Measurements from ENCODE around the gene FADS3.

Gene FADS3

GRCh38 chr11:61891331-61892084, at the start of gene FADS3:
Gene FADS3 (minus strand): TSS chr11:61891545. CDS start chr11:61891381, 164 bp downstream.
- DNase-seq: peak; percentile 80

GRCh38 chr11:61940466-61940865, 49.1 kb upstream of the FADS3 start:
- no peak for DNase-seq

- DNase-seq: no peak
Measured at GRCh38 chr11:61935861-61936260, 44.5 kb upstream of the FADS3 start.

DNA sequence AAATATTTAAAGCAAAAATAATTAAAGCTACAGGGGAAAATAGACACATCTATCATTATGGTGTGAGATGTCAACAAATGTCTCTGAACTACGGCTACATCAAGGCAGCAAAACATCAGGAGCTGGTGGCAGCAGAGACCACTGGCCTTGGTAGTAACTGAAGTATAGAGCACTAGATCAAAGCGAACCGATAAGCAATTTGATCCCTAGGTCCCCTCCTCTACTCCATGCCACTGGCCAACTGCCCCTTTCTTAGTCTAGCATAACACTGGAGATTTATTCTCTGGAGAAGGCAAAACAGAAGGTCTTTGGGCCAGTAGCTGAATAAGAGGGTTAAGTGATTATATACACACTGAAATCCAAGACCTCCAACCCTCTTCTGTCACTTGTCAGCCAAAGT, 39.6 kb upstream of the FADS3 start:
- DNase-seq: no peak

DNA sequence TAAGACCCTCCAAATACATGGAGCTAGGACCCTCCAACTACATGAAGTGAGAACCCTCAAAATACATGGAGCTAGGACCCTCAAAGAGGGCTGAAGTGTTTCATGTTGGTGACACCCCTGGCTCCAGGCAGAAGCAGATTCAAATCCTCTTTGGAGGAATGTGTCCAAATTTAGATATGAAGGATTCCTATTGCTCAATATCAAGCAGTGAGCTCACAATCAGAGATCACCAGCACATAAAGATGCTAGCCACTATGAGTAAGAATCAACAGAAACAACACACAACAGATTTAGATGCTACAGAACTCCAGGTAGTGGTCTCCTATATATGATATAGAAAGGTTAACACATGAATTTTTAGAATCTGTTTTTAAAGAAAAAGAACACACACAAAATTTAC, 37.3 kb upstream of the FADS3 start:
- DNase-seq: no peak

- no peak for DNase-seq
Measured at GRCh38 chr11:61927501-61927900, 36.2 kb upstream of the FADS3 start.

DNA sequence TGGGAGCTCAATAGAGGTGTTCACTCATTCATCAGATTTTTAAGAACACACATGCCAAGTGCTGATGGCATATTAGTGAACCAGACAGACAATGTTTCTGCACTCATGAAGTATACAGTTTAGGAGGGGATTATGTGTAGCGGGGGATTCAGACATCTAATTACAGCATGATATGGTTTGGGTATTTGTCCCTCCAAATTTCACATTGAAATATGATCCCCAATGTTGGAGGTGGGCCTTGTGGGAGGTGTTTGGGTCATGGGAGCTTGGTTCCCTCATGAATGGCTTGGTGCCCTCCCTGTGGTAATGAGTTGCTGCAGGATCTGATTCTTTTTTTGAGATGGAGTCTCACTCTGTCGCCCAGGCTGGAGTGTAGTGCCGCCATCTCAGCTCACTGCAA, 34.9 kb upstream of the FADS3 start:
- no peak for DNase-seq

DNA sequence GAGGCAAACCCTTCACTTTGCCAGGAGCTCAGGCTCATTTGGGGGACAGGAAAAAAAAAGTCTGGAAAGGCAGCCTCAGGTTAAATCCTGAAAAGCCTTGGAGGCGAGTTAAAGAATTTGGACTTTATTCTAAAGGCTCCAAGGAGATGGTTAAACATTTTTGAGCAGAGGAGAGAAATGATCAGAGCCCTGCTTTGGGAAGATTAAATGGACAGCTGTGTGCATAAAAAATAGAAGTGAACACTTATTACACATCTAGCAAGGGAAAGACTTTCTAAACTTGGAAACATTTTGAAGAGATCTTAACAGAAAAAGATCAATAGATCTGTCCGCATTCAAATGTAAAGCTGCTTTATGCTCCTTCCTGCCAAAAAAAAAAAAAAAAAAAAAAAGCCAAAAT, 34.4 kb upstream of the FADS3 start:
- no peak for DNase-seq

DNA sequence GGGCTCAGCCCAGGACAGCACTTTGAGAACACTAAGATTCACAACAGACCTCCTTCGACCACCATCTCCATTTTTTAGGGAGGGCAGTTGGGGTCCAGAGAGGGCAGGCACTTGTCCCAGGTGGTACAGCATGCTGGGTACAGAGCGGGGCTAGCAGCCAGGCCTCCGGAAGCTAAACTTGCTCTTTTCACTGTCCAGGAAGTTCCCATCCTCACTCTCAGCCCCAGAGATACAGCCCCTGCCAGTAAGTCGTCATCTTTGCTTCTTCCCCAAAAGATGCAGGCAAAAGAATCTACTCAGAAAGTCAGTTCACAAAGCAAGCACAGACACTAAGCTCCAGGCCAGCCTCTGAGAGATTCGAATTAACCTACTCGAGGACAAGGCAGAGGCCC, 32.7 kb upstream of the FADS3 start:
- DNase-seq: no peak

GRCh38 chr11:61923166-61924063, 32.1 kb upstream of the FADS3 start:
- no peak for DNase-seq

DNA sequence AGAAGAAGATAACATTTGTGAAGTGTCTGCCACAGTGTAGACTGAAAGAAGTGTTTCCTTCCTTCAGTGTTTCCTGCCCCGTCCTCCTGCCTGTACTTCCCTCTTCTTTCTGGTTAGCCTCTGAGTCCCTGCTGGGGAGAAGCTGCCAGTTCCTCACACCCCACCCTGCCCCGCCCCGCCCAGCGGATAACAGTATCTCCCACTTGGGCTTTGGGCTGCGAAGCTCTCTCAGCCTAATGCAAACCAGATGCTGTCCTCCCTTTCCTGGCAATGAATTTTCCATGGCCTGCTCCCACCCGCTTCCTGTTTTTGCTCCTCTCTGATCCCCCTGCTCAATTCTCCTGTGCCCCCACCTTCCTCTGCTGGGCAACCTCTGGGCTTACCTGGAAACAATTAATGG, 31.2 kb upstream of the FADS3 start:
- DNase-seq: no peak

GRCh38 chr11:61921446-61921845, 30.1 kb upstream of the FADS3 start:
- no peak for DNase-seq

DNA sequence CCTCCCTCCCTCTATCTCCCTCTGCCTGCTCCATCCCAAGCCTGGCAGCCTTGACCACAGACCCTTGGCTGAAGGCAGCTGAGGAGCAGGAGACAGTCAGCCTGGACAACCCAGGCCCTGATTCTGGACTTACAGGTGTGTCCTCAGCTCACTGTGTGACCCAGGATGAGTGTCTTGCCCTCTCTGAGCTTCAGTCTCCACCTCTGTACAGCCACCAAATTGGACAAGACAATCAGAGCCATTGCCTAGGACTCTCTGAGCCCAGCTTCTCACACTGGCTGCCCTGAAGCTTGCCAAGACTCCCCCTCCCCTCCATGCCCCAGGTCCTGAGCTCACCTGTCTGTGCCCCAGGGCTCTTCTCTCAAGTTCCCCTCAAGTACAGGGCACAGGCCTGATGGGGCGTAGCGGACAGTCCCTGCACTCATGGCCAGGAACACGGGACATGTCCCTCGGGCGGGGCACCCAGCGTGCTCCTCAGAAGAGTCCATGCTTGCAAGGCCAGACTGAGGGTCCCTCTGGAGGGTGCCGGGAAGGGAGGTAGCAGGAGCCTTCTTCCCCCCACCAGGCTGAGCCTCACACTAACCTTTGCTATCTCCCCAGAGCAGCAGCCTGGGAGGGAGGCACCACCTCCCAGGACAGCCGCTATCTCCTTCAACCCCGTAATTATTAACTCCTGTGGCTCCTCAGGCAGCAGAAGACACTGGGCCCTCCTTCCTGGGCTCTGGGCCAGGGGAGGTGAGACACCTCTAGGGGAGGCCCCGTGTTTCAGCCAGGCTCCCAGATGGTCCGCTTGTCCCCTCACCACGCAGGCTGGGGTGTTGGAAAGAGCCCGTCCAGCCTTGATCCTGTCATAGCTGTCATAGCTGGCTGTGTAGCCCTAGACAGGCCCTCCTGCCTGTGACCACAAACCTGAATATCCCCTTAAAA, 28.6 kb upstream of the FADS3 start:
- DNase-seq: no peak

- DNase-seq: no peak
Measured at GRCh38 chr11:61918938-61919704, 27.8 kb upstream of the FADS3 start.

- no peak for DNase-seq
Measured at GRCh38 chr11:61918251-61918937, 27.0 kb upstream of the FADS3 start.

GRCh38 chr11:61917334-61918109, 26.2 kb upstream of the FADS3 start, which contains the start of gene RAB3IL1:
Gene RAB3IL1 (minus strand): TSS chr11:61917566. CDS start chr11:61917367, 199 bp downstream.
- peak; percentile 40 for DNase-seq

- DNase-seq: peak; percentile 8
Measured at GRCh38 chr11:61916737-61917333, 25.5 kb upstream of the FADS3 start.

- no peak for DNase-seq
Measured at GRCh38 chr11:61914471-61915171, 23.3 kb upstream of the FADS3 start.

DNA sequence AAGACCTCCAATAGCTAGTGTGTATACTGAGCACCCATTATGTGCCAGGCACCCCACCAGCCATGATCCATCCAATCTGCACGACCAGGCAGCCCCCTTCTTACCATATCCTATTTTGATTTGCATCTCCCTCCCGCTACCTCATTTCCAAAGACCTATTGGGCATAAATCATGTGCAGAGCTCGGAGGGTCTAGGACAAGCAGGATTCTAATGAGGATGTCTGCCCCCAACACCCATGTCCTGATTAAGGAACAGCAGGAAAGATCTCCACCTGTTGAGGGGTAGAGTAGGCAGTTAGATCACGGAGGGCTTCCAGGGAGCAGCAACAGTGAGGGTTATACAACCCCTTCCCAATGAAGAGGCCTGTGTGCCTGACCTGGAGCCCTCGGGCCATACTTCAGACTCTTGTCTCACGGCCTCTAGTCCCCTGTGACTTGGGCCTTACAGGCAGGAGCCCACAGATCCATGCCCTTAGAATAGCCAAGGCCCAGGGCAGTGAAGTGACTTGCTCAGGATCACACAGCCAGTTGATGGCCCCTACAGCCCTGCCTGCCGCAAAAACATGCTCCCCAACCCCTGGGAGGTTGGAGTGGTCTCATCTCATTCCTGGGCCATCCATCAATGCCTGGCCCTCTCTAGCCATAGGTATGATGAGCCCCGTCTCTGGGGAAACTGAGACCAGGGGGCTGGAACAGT, 22.5 kb upstream of the FADS3 start:
- no peak for DNase-seq

Measured in stimulated activated CD4-positive, alpha-beta T cell treated with anti-CD3 and anti-CD28 coated beads, Interleukin-15, amount 100 ng/mL, for 24 hours (primary cell).